Neural progenitor cell (in vitro differentiated cells): Measurements from ENCODE around the gene CERS6. TPM values are rescaled to one million over a fixed set of nuclear protein-coding genes. Genes with fewer than 3 reads are reported as not detected.

Experiments
- DNase-seq: peaks from one replicate; pipeline ENCODE4 v3.0.0-alpha.2; 2016; ENCODE audit warnings: low spot score
- H2AFZ ChIP-seq: fragments of 200-600 bp; sonication (generic); replicated peaks from 2 replicates; pipeline ENCODE4 v1.6.1; 2016; ENCODE audit warnings: antibody characterized with exemption
- H3F3A ChIP-seq: fragments of 200-600 bp; sonication (generic); 2 replicates; pipeline ENCODE4 v1.6.1; 2016; ENCODE audit warnings: antibody characterized with exemption, low read depth
- H3K27ac ChIP-seq: fragments of 200-600 bp; sonication (generic); 2 replicates; pipeline ENCODE4 v1.5.1; 2016; ENCODE audit warnings: mild to moderate bottlenecking
- H3K27me3 ChIP-seq: fragments of 200-600 bp; sonication (generic); 2 replicates; pipeline ENCODE4 v1.6.1; 2016; ENCODE audit warnings: mild to moderate bottlenecking, moderate library complexity
- H3K36me3 ChIP-seq: fragments of 200-600 bp; sonication (generic); 2 replicates; pipeline ENCODE4 v1.5.1; 2016
- H3K4me1 ChIP-seq: fragments of 200-600 bp; sonication (generic); 2 replicates; pipeline ENCODE4 v1.6.1; 2016; ENCODE audit warnings: mixed run types
- H3K4me2 ChIP-seq: fragments of 200-600 bp; sonication (generic); 2 replicates; pipeline ENCODE4 v1.6.1; 2016
- H3K4me3 ChIP-seq: fragments of 200-600 bp; sonication (generic); 2 replicates; pipeline ENCODE4 v1.5.1; 2016
- H3K79me2 ChIP-seq: fragments of 200-600 bp; sonication (generic); 2 replicates; pipeline ENCODE4 v1.6.1; 2016; ENCODE audit warnings: low read depth
- H3K9ac ChIP-seq: fragments of 200-600 bp; sonication (generic); 2 replicates; pipeline ENCODE4 v1.6.1; 2016
- H3K9me3 ChIP-seq: fragments of 200-600 bp; sonication (generic); 2 replicates; pipeline ENCODE4 v1.5.1; 2016; ENCODE audit warnings: low read depth
- H4K20me1 ChIP-seq: fragments of 200-600 bp; sonication (generic); 2 replicates; pipeline ENCODE4 v1.6.1; 2016; ENCODE audit warnings: low read depth
- H3K27ac Mint-ChIP-seq: 3 replicates; pipeline ENCODE4 v1.8.0; 2021; ENCODE audit warnings: mixed read lengths
- H3K27me3 Mint-ChIP-seq: 2 replicates; pipeline ENCODE4 v1.8.0; 2022; ENCODE audit warnings: low read depth, mild to moderate bottlenecking, inconsistent platforms, moderate library complexity, mixed read lengths; ENCODE audit not compliant: insufficient read depth
- H3K36me3 Mint-ChIP-seq: 3 replicates; pipeline ENCODE4 v1.8.0; 2021; ENCODE audit warnings: mixed read lengths
- H3K4me1 Mint-ChIP-seq: 3 replicates; pipeline ENCODE4 v1.8.0; 2021; ENCODE audit warnings: mixed read lengths
- H3K4me3 Mint-ChIP-seq: 3 replicates; pipeline ENCODE4 v1.8.0; 2021; ENCODE audit warnings: mild to moderate bottlenecking, moderate library complexity, mixed read lengths
- H3K9me3 Mint-ChIP-seq: 3 replicates; pipeline ENCODE4 v1.8.0; 2020; ENCODE audit warnings: mixed read lengths
- CTCF ChIP-seq: fragments of 200-600 bp; sonication (generic); IDR thresholded peaks from 2 replicates; pipeline ENCODE4 v1.5.1; 2017; ENCODE audit warnings: antibody characterized with exemption, mild to moderate bottlenecking
- EZH2 ChIP-seq: fragments of 200-600 bp; sonication (generic); IDR thresholded peaks from 2 replicates; pipeline ENCODE4 v1.6.1; 2017; ENCODE audit warnings: antibody characterized with exemption, mild to moderate bottlenecking, moderate library complexity
- EZH2phosphoT487 ChIP-seq: fragments of 200-600 bp; sonication (generic); IDR thresholded peaks from 2 replicates; pipeline ENCODE4 v1.6.1; 2017; ENCODE audit warnings: antibody characterized with exemption
- total RNA-seq: library from RNA; depleted of rRNA; stranded (reverse); fragments of >200 nt; gene quantifications from 2 replicates; pipeline ENCODE4 v1.2.3, GENCODE V29; 2015; ENCODE audit warnings: low replicate concordance

Gene CERS6
- total RNA-seq, 1 donor from 2014 or later, result 50.8 TPM

- H3K9me3 ChIP-seq, result no peaks in the 10 kb centered on the region
- H3K27me3 Mint-ChIP-seq, result no peaks in the 10 kb centered on the region
- no peaks in the 10 kb centered on the region for H3F3A ChIP-seq
- no peak overlapping the region for H3K27ac ChIP-seq
- H3K36me3 Mint-ChIP-seq, result peaks cover 2% of the 10 kb centered on the region
- H3K4me1 ChIP-seq, result peaks cover 12% of the 10 kb centered on the region
- H3K27ac Mint-ChIP-seq, result no peak overlapping the region
- H3K4me2 ChIP-seq, result no peak overlapping the region
- no peaks in the 10 kb centered on the region for H3K9me3 Mint-ChIP-seq
- no peaks in the 10 kb centered on the region for H3K27me3 ChIP-seq
- no peak overlapping the region for H3K4me3 ChIP-seq
- H2AFZ ChIP-seq, result no peak overlapping the region
- peaks cover 36% of the 10 kb centered on the region for H3K4me1 Mint-ChIP-seq
- TF ChIP-seq EZH2phosphoT487 (no peak), EZH2 (no peak)
- no peak overlapping the region for H3K4me3 Mint-ChIP-seq
- H3K36me3 ChIP-seq, result no peaks in the 10 kb centered on the region
- no peak overlapping the region for H3K9ac ChIP-seq
- H4K20me1 ChIP-seq, result no peaks in the 10 kb centered on the region
- H3K79me2 ChIP-seq, result no peaks in the 10 kb centered on the region
- DNase-seq, result no peak
These were observed 275.5 kb downstream of the CERS6 start for GRCh38 chr2:168731616-168732015.

GRCh38 chr2:168732100-168732499, 276.0 kb downstream of the CERS6 start:
- H3K4me2 ChIP-seq, result no peak overlapping the region
- no peak overlapping the region for H3K4me3 ChIP-seq
- H3K79me2 ChIP-seq, result no peaks in the 10 kb centered on the region
- H3K27ac ChIP-seq, result no peak overlapping the region
- peaks cover 2% of the 10 kb centered on the region for H3K36me3 Mint-ChIP-seq
- no peak overlapping the region for H2AFZ ChIP-seq
- no peak overlapping the region for H3K9ac ChIP-seq
- peaks cover 39% of the 10 kb centered on the region for H3K4me1 Mint-ChIP-seq
- H3K9me3 ChIP-seq, result no peaks in the 10 kb centered on the region
- DNase-seq, result no peak
- H3K9me3 Mint-ChIP-seq, result no peaks in the 10 kb centered on the region
- peaks cover 12% of the 10 kb centered on the region for H3K4me1 ChIP-seq
- no peaks in the 10 kb centered on the region for H4K20me1 ChIP-seq
- H3K4me3 Mint-ChIP-seq, result no peak overlapping the region
- no peak overlapping the region for H3K27ac Mint-ChIP-seq
- no peaks in the 10 kb centered on the region for H3K27me3 ChIP-seq
- TF ChIP-seq EZH2, result no peak
- TF ChIP-seq CTCF, result no peak
- no peak for TF ChIP-seq EZH2phosphoT487
- H3F3A ChIP-seq, result no peaks in the 10 kb centered on the region
- H3K36me3 ChIP-seq, result no peaks in the 10 kb centered on the region
- H3K27me3 Mint-ChIP-seq, result no peaks in the 10 kb centered on the region

GRCh38 chr2:168732506-168732905, 276.4 kb downstream of the CERS6 start:
- H3K4me3 Mint-ChIP-seq, result no peak overlapping the region
- no peaks in the 10 kb centered on the region for H3K27me3 Mint-ChIP-seq
- Histone ChIP-seq H3K9me3 (no peaks in the 10 kb centered on the region), H3K4me3 (no peak overlapping the region), H4K20me1 (no peaks in the 10 kb centered on the region), H3K27me3 (no peaks in the 10 kb centered on the region), H3K27ac (no peak overlapping the region), H3K79me2 (no peaks in the 10 kb centered on the region), H3K9ac (no peak overlapping the region), H3F3A (no peaks in the 10 kb centered on the region), H3K4me2 (no peak overlapping the region), H3K36me3 (no peaks in the 10 kb centered on the region), H2AFZ (no peak overlapping the region), H3K4me1 (peaks cover 12% of the 10 kb centered on the region)
- H3K36me3 Mint-ChIP-seq, result peaks cover 2% of the 10 kb centered on the region
- H3K27ac Mint-ChIP-seq, result no peak overlapping the region
- DNase-seq, result no peak
- TF ChIP-seq CTCF, result no peak
- no peak for TF ChIP-seq EZH2
- peaks cover 39% of the 10 kb centered on the region for H3K4me1 Mint-ChIP-seq
- no peaks in the 10 kb centered on the region for H3K9me3 Mint-ChIP-seq

- Histone ChIP-seq H2AFZ (no peak overlapping the region), H3K27ac (no peak overlapping the region), H3K79me2 (no peaks in the 10 kb centered on the region), H4K20me1 (no peaks in the 10 kb centered on the region), H3K4me1 (peaks cover 12% of the 10 kb centered on the region), H3K4me3 (no peak overlapping the region), H3K9ac (no peak overlapping the region), H3K4me2 (no peak overlapping the region), H3K27me3 (no peaks in the 10 kb centered on the region), H3K9me3 (no peaks in the 10 kb centered on the region), H3F3A (no peaks in the 10 kb centered on the region), H3K36me3 (no peaks in the 10 kb centered on the region)
- H3K4me1 Mint-ChIP-seq, result peaks cover 34% of the 10 kb centered on the region
- H3K4me3 Mint-ChIP-seq, result no peak overlapping the region
- H3K36me3 Mint-ChIP-seq, result peaks cover 2% of the 10 kb centered on the region
- DNase-seq, result no peak
- TF ChIP-seq EZH2phosphoT487 (no peak), CTCF (no peak), EZH2 (no peak)
- H3K27ac Mint-ChIP-seq, result no peak overlapping the region
- H3K9me3 Mint-ChIP-seq, result no peaks in the 10 kb centered on the region
- no peaks in the 10 kb centered on the region for H3K27me3 Mint-ChIP-seq
These were observed 278.2 kb downstream of the CERS6 start for GRCh38 chr2:168734199-168734760.
